LNCAP (cell line): ENCODE data around the gene TAS2R41.

Source experiments
- CTCF ChIP-seq: fragments of 450-650 bp; IDR thresholded peaks from 2 replicates; pipeline ENCODE4 v1.5.1; 2017; ENCODE audit warnings: mild to moderate bottlenecking

The TAS2R41 gene

GRCh38 chr7:143479055-143479766, 1.5 kb downstream of the TAS2R41 start:
- TF ChIP-seq CTCF, result no peak

GRCh38 chr7:143480501-143480900, 2.8 kb downstream of the TAS2R41 start:
- TF ChIP-seq CTCF, result no peak

- TF ChIP-seq CTCF, result no peak
These were observed 6.4 kb downstream of the TAS2R41 start for GRCh38 chr7:143484119-143484518.

- TF ChIP-seq CTCF, result no peak
These were observed 7.4 kb downstream of the TAS2R41 start for GRCh38 chr7:143485094-143485493.

- TF ChIP-seq CTCF, result no peak
These were observed 7.8 kb downstream of the TAS2R41 start for GRCh38 chr7:143485500-143485899.

- TF ChIP-seq CTCF, result no peak
These were observed 9.4 kb downstream of the TAS2R41 start for GRCh38 chr7:143487061-143487460.

- no peak for TF ChIP-seq CTCF
These were observed 9.9 kb downstream of the TAS2R41 start for GRCh38 chr7:143487566-143487965.
